Measurements from ENCODE around the gene PCDHGB5.

DNA sequence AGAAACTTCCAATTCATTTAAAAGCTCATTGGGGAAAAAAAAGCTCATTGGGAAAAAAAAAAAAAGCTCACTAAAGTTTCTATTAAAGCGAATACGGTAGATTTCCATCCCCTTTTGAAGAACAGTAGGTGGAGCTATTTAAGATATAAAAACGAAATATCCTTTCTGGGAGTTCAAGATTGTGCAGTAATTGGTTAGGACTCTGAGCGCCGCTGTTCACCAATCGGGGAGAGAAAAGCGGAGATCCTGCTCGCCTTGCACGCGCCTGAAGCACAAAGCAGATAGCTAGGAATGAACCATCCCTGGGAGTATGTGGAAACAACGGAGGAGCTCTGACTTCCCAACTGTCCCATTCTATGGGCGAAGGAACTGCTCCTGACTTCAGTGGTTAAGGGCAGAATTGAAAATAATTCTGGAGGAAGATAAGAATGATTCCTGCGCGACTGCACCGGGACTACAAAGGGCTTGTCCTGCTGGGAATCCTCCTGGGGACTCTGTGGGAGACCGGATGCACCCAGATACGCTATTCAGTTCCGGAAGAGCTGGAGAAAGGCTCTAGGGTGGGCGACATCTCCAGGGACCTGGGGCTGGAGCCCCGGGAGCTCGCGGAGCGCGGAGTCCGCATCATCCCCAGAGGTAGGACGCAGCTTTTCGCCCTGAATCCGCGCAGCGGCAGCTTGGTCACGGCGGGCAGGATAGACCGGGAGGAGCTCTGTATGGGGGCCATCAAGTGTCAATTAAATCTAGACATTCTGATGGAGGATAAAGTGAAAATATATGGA, 32.8 kb downstream of the PCDHGB5 start, which contains the start of gene PCDHGA12:
- TF ChIP-seq YY1 (IDR thresholded peaks at IDR 0.05; ENCODE audit: insufficient read depth, insufficient read length) (no peak), ZNF274 (IDR thresholded peaks at IDR 0.05; ENCODE audit: low read depth, low read length) (no peak), SUZ12 (IDR thresholded peaks at IDR 0.05; ENCODE audit: extremely low read depth, insufficient read depth, insufficient read length) (no peak)
